Activated T-cell treated with anti-CD3 and anti-CD28 coated beads, Interleukin-2, amount 50 U/mL, for 72 hours (primary cell): ENCODE measurements around the gene MAG. TPM values are rescaled to one million over a fixed set of nuclear protein-coding genes. Genes with fewer than 3 reads are reported as not detected.

Experiments
- ATAC-seq, 2 donors: fragments of 150-1000 bp; cut with Tn5 transposase; replicated peaks in 1 of 2; 2 replicates each; pipeline ENCODE4 v1.10.0; 2021; ENCODE audit warnings: moderate library complexity in 2 of 2, mild to moderate bottlenecking in 1 of 2
- DNase-seq, 2 donors: peaks; one replicate each; pipeline ENCODE4 v3.0.0; 2021 to 2022; ENCODE audit warnings: mixed read lengths in 1 of 2
- H3K27ac Mint-ChIP-seq: one replicate; pipeline ENCODE4 v1.8.0; 2022; ENCODE audit warnings: mild to moderate bottlenecking, moderate library complexity, mixed read lengths
- H3K27me3 Mint-ChIP-seq: one replicate; pipeline ENCODE4 v1.8.0; 2022; ENCODE audit warnings: low read depth, mixed read lengths
- H3K36me3 Mint-ChIP-seq, 2 donors: one replicate each; pipeline ENCODE4 v1.8.0; 2022; ENCODE audit warnings: mixed read lengths in 2 of 2, mild to moderate bottlenecking in 1 of 2; ENCODE audit not compliant: insufficient read depth in 2 of 2
- H3K4me1 Mint-ChIP-seq: one replicate; pipeline ENCODE4 v1.8.0; 2022; ENCODE audit warnings: low read depth, mixed read lengths
- H3K4me3 Mint-ChIP-seq, 2 donors: one replicate each; pipeline ENCODE4 v1.8.0; 2022; ENCODE audit warnings: mild to moderate bottlenecking in 2 of 2, mixed read lengths in 2 of 2, moderate library complexity in 2 of 2
- H3K9me3 Mint-ChIP-seq, 2 donors: one replicate each; pipeline ENCODE4 v1.8.0; 2022; ENCODE audit warnings: mixed read lengths in 2 of 2
- total RNA-seq, 2 donors: library from RNA; stranded (reverse); gene quantifications; one replicate each; pipeline ENCODE4 v1.2.3, GENCODE V29; 2022

Gene MAG
- total RNA-seq, 2 donors from 2014 or later, result 0.29 to 0.83 TPM

GRCh38 chr19:35314031-35314430 lies 22.1 kb downstream of the MAG start:
- Mint-ChIP-seq H3K4me1 (peaks cover 6% of the 10 kb centered on the region), H3K27me3 (no peaks in the 10 kb centered on the region), H3K4me3 (no peak overlapping the region), H3K9me3 (no peaks in the 10 kb centered on the region), H3K27ac (no peak overlapping the region), H3K36me3 (no peaks in the 10 kb centered on the region)
- ATAC-seq, result no peak
- no peak for DNase-seq

GRCh38 chr19:35314858-35315470 lies 23.0 kb downstream of the MAG start:
- Mint-ChIP-seq H3K27ac (no peak overlapping the region), H3K36me3 (no peaks in the 10 kb centered on the region), H3K4me1 (peaks cover 12% of the 10 kb centered on the region), H3K4me3 (no peak overlapping the region), H3K9me3 (no peaks in the 10 kb centered on the region), H3K27me3 (no peaks in the 10 kb centered on the region)
- ATAC-seq (no peak), DNase-seq (no peak)

GRCh38 chr19:35315883-35316282 lies 23.9 kb downstream of the MAG start:
- H3K9me3 Mint-ChIP-seq, result no peaks in the 10 kb centered on the region
- H3K36me3 Mint-ChIP-seq, result no peaks in the 10 kb centered on the region

GRCh38 chr19:35316560-35316959 lies 24.6 kb downstream of the MAG start:
- Mint-ChIP-seq H3K27ac (no peak overlapping the region), H3K4me1 (peaks cover 12% of the 10 kb centered on the region), H3K36me3 (no peaks in the 10 kb centered on the region), H3K9me3 (no peaks in the 10 kb centered on the region), H3K27me3 (no peaks in the 10 kb centered on the region), H3K4me3 (no peak overlapping the region)
- DNase-seq (no peak), ATAC-seq (no peak)

More at GRCh38 chr19:35315883-35316282, 23.9 kb downstream of the MAG start:
- DNase-seq (no peak), ATAC-seq (no peak)
- no peak overlapping the region for H3K27ac Mint-ChIP-seq
- no peaks in the 10 kb centered on the region for H3K27me3 Mint-ChIP-seq
- peaks cover 12% of the 10 kb centered on the region for H3K4me1 Mint-ChIP-seq
- H3K4me3 Mint-ChIP-seq, result no peak overlapping the region

- ATAC-seq, result no peak
- Mint-ChIP-seq H3K4me3 (no peak overlapping the region), H3K4me1 (peaks cover 12% of the 10 kb centered on the region), H3K27ac (no peak overlapping the region), H3K27me3 (no peaks in the 10 kb centered on the region), H3K36me3 (no peaks in the 10 kb centered on the region), H3K9me3 (peaks cover 0 to 2% of the 10 kb centered on the region in 2 donors)
- no peak for DNase-seq
Measured at GRCh38 chr19:35317464-35318043, 25.6 kb downstream of the MAG start.

- peaks cover 0 to 2% of the 10 kb centered on the region in 2 donors for H3K9me3 Mint-ChIP-seq
- DNase-seq (peak in 1 of 2 donors; percentile 26), ATAC-seq (peak; percentile 44 to 85)
- H3K27ac Mint-ChIP-seq, result peak overlapping the region; percentile 35
- H3K36me3 Mint-ChIP-seq, result no peaks in the 10 kb centered on the region
- no peaks in the 10 kb centered on the region for H3K27me3 Mint-ChIP-seq
- H3K4me3 Mint-ChIP-seq, result peak overlapping the region in 1 of 2 donors; percentile 25
- H3K4me1 Mint-ChIP-seq, result peaks cover 12% of the 10 kb centered on the region
Measured at GRCh38 chr19:35318679-35319448, 26.9 kb downstream of the MAG start.

GRCh38 chr19:35320065-35320713 lies 28.2 kb downstream of the MAG start:
- peaks cover 0 to 2% of the 10 kb centered on the region in 2 donors for H3K9me3 Mint-ChIP-seq
- no peak overlapping the region for H3K27ac Mint-ChIP-seq
- peaks cover 7% of the 10 kb centered on the region for H3K27me3 Mint-ChIP-seq
- DNase-seq (no peak), ATAC-seq (peak in 1 of 2 donors; percentile 21)
- H3K4me3 Mint-ChIP-seq, result no peak overlapping the region
- H3K36me3 Mint-ChIP-seq, result no peaks in the 10 kb centered on the region
- peaks cover 12% of the 10 kb centered on the region for H3K4me1 Mint-ChIP-seq

- Mint-ChIP-seq H3K27ac (no peak overlapping the region), H3K9me3 (peaks cover 0 to 2% of the 10 kb centered on the region in 2 donors), H3K27me3 (peaks cover 14% of the 10 kb centered on the region), H3K4me1 (peaks cover 12% of the 10 kb centered on the region), H3K36me3 (no peaks in the 10 kb centered on the region), H3K4me3 (no peak overlapping the region)
- ATAC-seq (no peak), DNase-seq (no peak)
Measured at GRCh38 chr19:35321291-35321690, 29.3 kb downstream of the MAG start.

- no peak overlapping the region for H3K27ac Mint-ChIP-seq
- ATAC-seq (no peak), DNase-seq (no peak)
- peaks cover 12% of the 10 kb centered on the region for H3K4me1 Mint-ChIP-seq
- no peak overlapping the region for H3K4me3 Mint-ChIP-seq
- peaks cover 0 to 2% of the 10 kb centered on the region in 2 donors for H3K9me3 Mint-ChIP-seq
- H3K27me3 Mint-ChIP-seq, result peaks cover 14% of the 10 kb centered on the region
- H3K36me3 Mint-ChIP-seq, result no peaks in the 10 kb centered on the region
Measured at GRCh38 chr19:35322014-35322413, 30.1 kb downstream of the MAG start.

- H3K27me3 Mint-ChIP-seq, result peaks cover 39% of the 10 kb centered on the region
Measured at GRCh38 chr19:35327642-35328041, 35.7 kb downstream of the MAG start.

GRCh38 chr19:35328851-35329285 lies 36.9 kb downstream of the MAG start, which contains the start of gene CD22:
CD22 (plus strand) TSS chr19:35329187; CDS start chr19:35332041, 2,854 bp downstream.
- Mint-ChIP-seq H3K4me1 (peaks cover 58% of the 10 kb centered on the region), H3K27me3 (peaks cover 40% of the 10 kb centered on the region), H3K9me3 (no peaks in the 10 kb centered on the region), H3K4me3 (peak within 1 kb of the TSS; percentile 65 to 81), H3K36me3 (no peaks in the 10 kb centered on the region), H3K27ac (no peak within 1 kb of the TSS)
- DNase-seq (peak in 1 of 2 donors; percentile 28), ATAC-seq (peak; percentile 54 to 63)

More at GRCh38 chr19:35327642-35328041, 35.7 kb downstream of the MAG start:
- ATAC-seq (no peak), DNase-seq (no peak)
- H3K36me3 Mint-ChIP-seq, result no peaks in the 10 kb centered on the region
- peaks cover 45% of the 10 kb centered on the region for H3K4me1 Mint-ChIP-seq
- H3K27ac Mint-ChIP-seq, result peak overlapping the region; percentile 2
- H3K4me3 Mint-ChIP-seq, result no peak overlapping the region
- no peaks in the 10 kb centered on the region for H3K9me3 Mint-ChIP-seq

GRCh38 chr19:35329323-35329722 lies 37.4 kb downstream of the MAG start:
- no peak for DNase-seq

GRCh38 chr19:35330475-35330874 lies 38.5 kb downstream of the MAG start:
- no peak for ATAC-seq
- peaks cover 0 to 2% of the 10 kb centered on the region in 2 donors for H3K36me3 Mint-ChIP-seq
- H3K4me3 Mint-ChIP-seq, result peak overlapping the region; percentile 33 to 81
- no peak for DNase-seq
- peak overlapping the region; percentile 29 for H3K27ac Mint-ChIP-seq
- peaks cover 38% of the 10 kb centered on the region for H3K27me3 Mint-ChIP-seq
- no peaks in the 10 kb centered on the region for H3K9me3 Mint-ChIP-seq
- peaks cover 74% of the 10 kb centered on the region for H3K4me1 Mint-ChIP-seq

More at GRCh38 chr19:35329323-35329722, 37.4 kb downstream of the MAG start:
- Mint-ChIP-seq H3K27ac (no peak overlapping the region), H3K4me3 (peak overlapping the region; percentile 65 to 81), H3K9me3 (no peaks in the 10 kb centered on the region), H3K36me3 (no peaks in the 10 kb centered on the region), H3K27me3 (peaks cover 40% of the 10 kb centered on the region), H3K4me1 (peaks cover 62% of the 10 kb centered on the region)
- peak; percentile 8 to 33 for ATAC-seq
